Stimulated activated CD8-positive, alpha-beta memory T cell treated with anti-CD3 and anti-CD28 coated beads, Interleukin-15, amount 100 ng/mL, for 24 hours (primary cell): ENCODE measurements around the gene NTN5.
A peak's percentile ranks its signal among the peaks of the same experiment; 100 is the strongest.

Source experiments
- DNase-seq: peaks from one replicate; pipeline ENCODE4 v3.0.0-alpha.2; 2020; ENCODE audit warnings: low read depth

NTN5 gene

GRCh38 chr19:48629599-48630295, 43.1 kb downstream of the NTN5 start:
- no peak for DNase-seq

- DNase-seq = no peak
These were observed 43.6 kb downstream of the NTN5 start for GRCh38 chr19:48629297-48629598.

GRCh38 chr19:48628486-48629296, 44.1 kb downstream of the NTN5 start:
- DNase-seq = no peak

- DNase-seq = no peak
These were observed 44.9 kb downstream of the NTN5 start for GRCh38 chr19:48627865-48628314.

- DNase-seq = no peak
These were observed 45.5 kb downstream of the NTN5 start for GRCh38 chr19:48627201-48627864.

- no peak for DNase-seq
These were observed 46.9 kb downstream of the NTN5 start for GRCh38 chr19:48625891-48626327.

- DNase-seq = no peak
These were observed 47.8 kb downstream of the NTN5 start for GRCh38 chr19:48624791-48625723.

- peak; percentile 87 for DNase-seq
These were observed 48.7 kb downstream of the NTN5 start for GRCh38 chr19:48624067-48624594.

GRCh38 chr19:48623556-48624066, 49.2 kb downstream of the NTN5 start:
- DNase-seq = no peak

- no peak for DNase-seq
These were observed 52.9 kb downstream of the NTN5 start for GRCh38 chr19:48619692-48620585.

GRCh38 chr19:48618916-48619691, 53.7 kb downstream of the NTN5 start, which contains the start of the genes RPL18 and SPHK2:
TSS of gene RPL18 (minus strand) at chr19:48619178. CDS start at chr19:48619143, 35 bp downstream.
TSS of gene SPHK2 (plus strand) at chr19:48619506. CDS start at chr19:48620515, 1,009 bp downstream.
- peak; percentile 91 for DNase-seq

GRCh38 chr19:48618278-48618915, 54.4 kb downstream of the NTN5 start:
- DNase-seq = no peak

- no peak for DNase-seq
These were observed 55.5 kb downstream of the NTN5 start for GRCh38 chr19:48617146-48617937.

- DNase-seq = no peak
These were observed 56.2 kb downstream of the NTN5 start for GRCh38 chr19:48616491-48617056.

- DNase-seq = no peak
These were observed 56.8 kb downstream of the NTN5 start for GRCh38 chr19:48616041-48616436.

GRCh38 chr19:48615231-48616040, 57.4 kb downstream of the NTN5 start:
- DNase-seq = no peak
